HCT116 (cell line): ENCODE data around the gene DLL1. TPM values are rescaled to one million over a fixed set of nuclear protein-coding genes. Genes with fewer than 3 reads are reported as not detected.

ENCODE experiments used
- ATAC-seq: fragments of 200-7000 bp; cut with Tn5 transposase; 2 replicates; pipeline ENCODE4 v1.9.1; 2020; ENCODE audit warnings: mild to moderate bottlenecking, moderate library complexity
- BruUV-seq: library from RNA; stranded (reverse); fragments of 400-500 nt; replicated peaks from 2 replicates; lab custom pipeline; 2021; lab: Mats Ljungman, UMichigan
- CTCF ChIA-PET: fragments of 300-600 bp; sonication (Branson Sonifier 250); formaldehyde crosslinking; loops from one replicate; lab custom pipeline; 2021; ENCODE audit warnings: antibody characterized with exemption; lab: Charles Lee
- POLR2A ChIA-PET: fragments of 300-600, 350-600 bp; sonication (Branson Sonifier 250); formaldehyde crosslinking; loops from one replicate; lab custom pipeline; 2021; ENCODE audit warnings: antibody characterized with exemption; lab: Charles Lee
- RAD21 ChIA-PET, 2 experiments: fragments of 300-600 bp; sonication (Branson Sonifier 250); formaldehyde crosslinking; loops; one replicate each; lab custom pipeline; 2023; ENCODE audit warnings: low total read pairs in 2 of 2; ENCODE audit not compliant: uncharacterized antibody in 2 of 2, unreplicated experiment in 2 of 2, low non-redundant PET in 1 of 2; lab: Charles Lee
- DNase-seq: peaks from one replicate; pipeline ENCODE4 v3.0.0-alpha.2; 2010; ENCODE audit warnings: low read depth, low spot score
- H2AFZ ChIP-seq: fragments of 200-600 bp; shearing (Covaris generic), sonication (generic); 2 replicates; pipeline ENCODE4 v1.6.1; 2017; ENCODE audit warnings: low read depth, mixed run types, mixed read lengths, antibody characterized with exemption, low read length; ENCODE audit not compliant: poor library complexity, severe bottlenecking
- H3K27ac ChIP-seq: 2 replicates; pipeline ENCODE4 v1.5.1; 2012; ENCODE audit warnings: low read depth, low read length
- H3K27me3 ChIP-seq: fragments of 200-600 bp; sonication (generic); 2 replicates; pipeline ENCODE4 v1.6.1; 2016; ENCODE audit warnings: mixed run types, low read length, mixed read lengths; ENCODE audit not compliant: insufficient read depth
- H3K36me3 ChIP-seq, 2 experiments: fragments of 200-500 bp in 1 of 2; fragments of 200-600 bp in 1 of 2; sonication (Bioruptor generic) in 1 of 2; sonication (generic) in 1 of 2; 2 replicates each; pipeline versions ENCODE4 v1.5.1 to v1.6.1; 2014 to 2016; ENCODE audit warnings: low read length in 2 of 2, inconsistent platforms in 1 of 2, mixed read lengths in 1 of 2, mixed run types in 1 of 2; ENCODE audit not compliant: insufficient read depth in 2 of 2, control insufficient read depth in 1 of 2
- H3K4me1 ChIP-seq, 2 experiments: fragments of 200-600 bp in 1 of 2; sonication (generic) in 1 of 2; 2 replicates each; pipeline versions ENCODE4 v1.5.1 to v1.6.1; 2012 to 2017; ENCODE audit warnings: low read length in 2 of 2, inconsistent platforms in 1 of 2, mild to moderate bottlenecking in 1 of 2, mixed read lengths in 1 of 2, mixed run types in 1 of 2, moderate library complexity in 1 of 2; ENCODE audit not compliant: insufficient read depth in 2 of 2, control insufficient read depth in 1 of 2
- H3K4me2 ChIP-seq: fragments of 200-600 bp; sonication (generic); 2 replicates; pipeline ENCODE4 v1.6.1; 2017; ENCODE audit warnings: mixed run types, low read length, mixed read lengths
- H3K4me3 ChIP-seq, 2 experiments: fragments of 200-600 bp in 1 of 2; sonication (generic) in 1 of 2; replicated peaks in 1 of 2; 2 replicates each; pipeline ENCODE4 v1.5.1; 2011 to 2016; ENCODE audit warnings: low read length in 2 of 2, control low read depth in 1 of 2, low read depth in 1 of 2, mild to moderate bottlenecking in 1 of 2, mixed read lengths in 1 of 2, mixed run types in 1 of 2
- H3K79me2 ChIP-seq: fragments of 200-600 bp; sonication (generic); 2 replicates; pipeline ENCODE4 v1.6.1; 2017; ENCODE audit warnings: mild to moderate bottlenecking, mixed run types, low read length, moderate library complexity, mixed read lengths; ENCODE audit not compliant: insufficient read depth
- H3K9ac ChIP-seq: fragments of 200-600 bp; sonication (generic); 2 replicates; pipeline ENCODE4 v1.6.1; 2016; ENCODE audit warnings: low read length, mixed read lengths
- H3K9me2 ChIP-seq: fragments of 200-600 bp; sonication (generic), shearing (Covaris generic); 2 replicates; pipeline ENCODE4 v1.6.1; 2017; ENCODE audit warnings: mixed run types, mild to moderate bottlenecking, moderate library complexity; ENCODE audit not compliant: insufficient read depth
- H3K9me3 ChIP-seq, 2 experiments: fragments of 200-500 bp in 1 of 2; fragments of 200-600 bp in 1 of 2; sonication (Bioruptor generic) in 1 of 2; sonication (generic) in 1 of 2; 2 replicates each; pipeline ENCODE4 v1.6.1; 2014 to 2017; ENCODE audit warnings: low read length in 2 of 2, mixed read lengths in 2 of 2, inconsistent platforms in 1 of 2, low read depth in 1 of 2, mild to moderate bottlenecking in 1 of 2, mixed run types in 1 of 2, moderate library complexity in 1 of 2; ENCODE audit not compliant: control insufficient read depth in 1 of 2, insufficient read depth in 1 of 2
- H4K20me1 ChIP-seq: fragments of 200-600 bp; sonication (generic), shearing (Covaris generic); 2 replicates; pipeline ENCODE4 v1.6.1; 2017; ENCODE audit warnings: mixed run types, mild to moderate bottlenecking, moderate library complexity; ENCODE audit not compliant: insufficient read depth
- CBX3 ChIP-seq: IDR thresholded peaks from 2 replicates; pipeline ENCODE4 v1.6.1; 2012; ENCODE audit warnings: low read depth
- CEBPB ChIP-seq: IDR thresholded peaks from 2 replicates; pipeline ENCODE4 v1.6.1; 2012; ENCODE audit warnings: low read depth
- EGR1 ChIP-seq: IDR thresholded peaks from 2 replicates; pipeline ENCODE4 v1.6.1; 2012; ENCODE audit warnings: low read depth
- EZH2 ChIP-seq: fragments of 200-600 bp; sonication (generic); IDR thresholded peaks from 2 replicates; pipeline ENCODE4 v1.6.1; 2017; ENCODE audit warnings: antibody characterized with exemption, mixed run types
- JUND ChIP-seq: IDR thresholded peaks from 2 replicates; pipeline ENCODE4 v1.6.1; 2012
- POLR2A ChIP-seq: IDR thresholded peaks from 2 replicates; pipeline ENCODE4 v1.7.0; 2011; ENCODE audit warnings: borderline replicate concordance; ENCODE audit not compliant: insufficient read depth, insufficient read length; ENCODE audit errors: extremely low read depth
- POLR2AphosphoS5 ChIP-seq: IDR thresholded peaks from 2 replicates; pipeline ENCODE4 v1.6.1; 2011; ENCODE audit warnings: mild to moderate bottlenecking, low read depth, low read length, moderate library complexity
- RAD21 ChIP-seq: IDR thresholded peaks from 2 replicates; pipeline ENCODE4 v1.6.1; 2012; ENCODE audit warnings: low read depth, mild to moderate bottlenecking
- SIN3A ChIP-seq: IDR thresholded peaks from 2 replicates; pipeline ENCODE4 v1.6.1; 2012; ENCODE audit warnings: low read depth
- SP1 ChIP-seq: IDR thresholded peaks from 2 replicates; pipeline ENCODE4 v1.6.1; 2012; ENCODE audit warnings: low read depth
- TCF7L2 ChIP-seq: IDR thresholded peaks from 2 replicates; pipeline ENCODE4 v1.7.0; 2011; ENCODE audit warnings: borderline replicate concordance, inconsistent platforms; ENCODE audit not compliant: insufficient read depth, insufficient read length; ENCODE audit errors: extremely low read depth
- ZFX ChIP-seq: fragments of 450-650 bp; IDR thresholded peaks from 2 replicates; pipeline ENCODE4 v1.6.1; 2017
- intact Hi-C: fragments of 100-400 bp; cut with micrococcal nuclease; formaldehyde crosslinking; loops from 2 replicates; pipeline ENCODE4 v1.10.0; 2022
- total RNA-seq: library from RNA; stranded (reverse); gene quantifications from one replicate; pipeline ENCODE4 v1.2.1, GENCODE V29; 2021; ENCODE audit not compliant: unreplicated experiment
- TF ChIP-seq, protein P1 (sequence below): IDR thresholded peaks from 2 replicates; pipeline ENCODE4 v1.6.1; 2012; ENCODE audit warnings: low read depth
- TF ChIP-seq, protein P2 (sequence below): IDR thresholded peaks from 2 replicates; pipeline ENCODE4 v1.6.1; 2012
- TF ChIP-seq, protein P3 (sequence below): IDR thresholded peaks from 2 replicates; pipeline ENCODE4 v1.6.1; 2012

The DLL1 gene
- total RNA-seq, 1 experiment from 2014 or later = 5.3 TPM

DNA sequence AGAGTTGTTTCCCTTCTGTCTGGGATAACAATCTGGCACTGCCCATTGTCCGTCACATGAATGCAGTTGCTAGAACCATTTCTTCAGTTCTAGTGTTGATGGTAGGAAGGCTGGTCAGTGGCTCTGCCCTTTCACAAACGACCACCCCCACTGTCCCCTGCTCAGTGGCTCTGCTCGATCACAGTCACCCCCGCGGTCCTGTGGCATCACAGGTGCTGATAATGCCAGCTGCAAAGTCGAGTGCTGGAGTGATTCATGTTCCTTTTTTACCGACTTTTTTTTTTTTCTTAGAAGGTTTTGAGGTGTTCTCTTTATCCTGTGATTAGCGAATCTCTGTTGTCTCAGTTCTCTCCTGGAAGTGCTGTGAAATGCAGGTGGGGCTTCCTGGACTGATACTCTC, 38.4 kb upstream of the DLL1 start:
- H4K20me1 ChIP-seq = no peaks in the 10 kb centered on the region
- intact Hi-C loops = no loop called here
- DNase-seq (no peak), ATAC-seq (no peak)
- H3K9me2 ChIP-seq = no peaks in the 10 kb centered on the region
- ChIA-PET POLR2A (no interaction called here), CTCF (no interaction called here), RAD21 (no interaction called here)
- H3K4me2 ChIP-seq = no peak overlapping the region
- no peaks in the 10 kb centered on the region for H3K27me3 ChIP-seq
- H3K4me1 ChIP-seq = no peaks in the 10 kb centered on the region
- H3K27ac ChIP-seq = no peak overlapping the region
- H2AFZ ChIP-seq = no peak overlapping the region
- no peak overlapping the region for H3K9ac ChIP-seq
- BruUV-seq = no TSS peak
- peaks cover 4 to 20% of the 10 kb centered on the region in 2 experiments; a peak in 3 of 4 replicates for H3K36me3 ChIP-seq
- no peaks in the 10 kb centered on the region; the same call in 1 of the 2 replicates for H3K79me2 ChIP-seq
- no peak overlapping the region for H3K4me3 ChIP-seq
- TF ChIP-seq RAD21 (no peak), CBX3 (no peak), JUND (no peak), EZH2 (no peak), ZFX (no peak), SP1 (no peak), TCF7L2 (no peak), EGR1 (no peak), POLR2AphosphoS5 (no peak), SIN3A (no peak), CEBPB (no peak), POLR2A (no peak)
- TF ChIP-seq, protein P1, sequence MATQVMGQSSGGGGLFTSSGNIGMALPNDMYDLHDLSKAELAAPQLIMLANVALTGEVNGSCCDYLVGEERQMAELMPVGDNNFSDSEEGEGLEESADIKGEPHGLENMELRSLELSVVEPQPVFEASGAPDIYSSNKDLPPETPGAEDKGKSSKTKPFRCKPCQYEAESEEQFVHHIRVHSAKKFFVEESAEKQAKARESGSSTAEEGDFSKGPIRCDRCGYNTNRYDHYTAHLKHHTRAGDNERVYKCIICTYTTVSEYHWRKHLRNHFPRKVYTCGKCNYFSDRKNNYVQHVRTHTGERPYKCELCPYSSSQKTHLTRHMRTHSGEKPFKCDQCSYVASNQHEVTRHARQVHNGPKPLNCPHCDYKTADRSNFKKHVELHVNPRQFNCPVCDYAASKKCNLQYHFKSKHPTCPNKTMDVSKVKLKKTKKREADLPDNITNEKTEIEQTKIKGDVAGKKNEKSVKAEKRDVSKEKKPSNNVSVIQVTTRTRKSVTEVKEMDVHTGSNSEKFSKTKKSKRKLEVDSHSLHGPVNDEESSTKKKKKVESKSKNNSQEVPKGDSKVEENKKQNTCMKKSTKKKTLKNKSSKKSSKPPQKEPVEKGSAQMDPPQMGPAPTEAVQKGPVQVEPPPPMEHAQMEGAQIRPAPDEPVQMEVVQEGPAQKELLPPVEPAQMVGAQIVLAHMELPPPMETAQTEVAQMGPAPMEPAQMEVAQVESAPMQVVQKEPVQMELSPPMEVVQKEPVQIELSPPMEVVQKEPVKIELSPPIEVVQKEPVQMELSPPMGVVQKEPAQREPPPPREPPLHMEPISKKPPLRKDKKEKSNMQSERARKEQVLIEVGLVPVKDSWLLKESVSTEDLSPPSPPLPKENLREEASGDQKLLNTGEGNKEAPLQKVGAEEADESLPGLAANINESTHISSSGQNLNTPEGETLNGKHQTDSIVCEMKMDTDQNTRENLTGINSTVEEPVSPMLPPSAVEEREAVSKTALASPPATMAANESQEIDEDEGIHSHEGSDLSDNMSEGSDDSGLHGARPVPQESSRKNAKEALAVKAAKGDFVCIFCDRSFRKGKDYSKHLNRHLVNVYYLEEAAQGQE = no peak
- TF ChIP-seq, protein P2, sequence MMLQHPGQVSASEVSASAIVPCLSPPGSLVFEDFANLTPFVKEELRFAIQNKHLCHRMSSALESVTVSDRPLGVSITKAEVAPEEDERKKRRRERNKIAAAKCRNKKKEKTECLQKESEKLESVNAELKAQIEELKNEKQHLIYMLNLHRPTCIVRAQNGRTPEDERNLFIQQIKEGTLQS = no peak
- TF ChIP-seq, protein P3, sequence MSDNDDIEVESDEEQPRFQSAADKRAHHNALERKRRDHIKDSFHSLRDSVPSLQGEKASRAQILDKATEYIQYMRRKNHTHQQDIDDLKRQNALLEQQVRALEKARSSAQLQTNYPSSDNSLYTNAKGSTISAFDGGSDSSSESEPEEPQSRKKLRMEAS = no peak
- H3K9me3 ChIP-seq = no peaks in the 10 kb centered on the region
